Measurements from ENCODE around the gene HHAT. TPM values are rescaled to one million over a fixed set of nuclear protein-coding genes. Genes with fewer than 3 reads are reported as not detected.

HHAT gene
- polyA plus RNA-seq, 1 donor (not counting 4 experiments of a cell fraction or from before 2014, with no cell fraction given) = 3.8 TPM

DNA sequence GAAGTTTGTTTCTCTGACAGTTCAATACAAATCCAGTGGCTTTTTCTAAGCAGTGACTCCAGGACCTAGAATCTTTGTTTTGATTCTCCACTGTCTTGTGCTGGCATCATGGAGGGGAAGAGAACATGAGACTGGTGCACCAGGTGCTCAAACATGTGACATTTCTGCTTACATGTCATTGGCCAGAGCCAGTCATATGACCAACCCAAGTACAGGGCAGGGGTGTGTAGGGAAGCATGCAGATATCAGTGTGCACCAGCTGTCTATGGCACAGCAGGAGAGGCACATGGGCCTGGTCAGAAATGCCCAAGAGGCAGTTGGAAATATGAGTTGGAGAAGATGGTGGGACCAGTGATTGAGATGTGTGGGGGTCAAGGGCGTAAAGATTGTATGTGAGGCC lies 297.0 kb downstream of the HHAT start:
- dilution Hi-C loops (cut with MboI; ENCODE audit: extremely low pct_ligation_motif_present, low sequenced_read_pairs) = no loop called here
- H3K27ac ChIP-seq (ENCODE audit: control insufficient read depth, insufficient read depth, low read length) = no peak overlapping the region
- H3K9me1 ChIP-seq (ENCODE audit: control insufficient read depth, extremely low read depth, insufficient read depth, low read length) = no peaks in the 10 kb centered on the region
- TF ChIP-seq, protein P1, sequence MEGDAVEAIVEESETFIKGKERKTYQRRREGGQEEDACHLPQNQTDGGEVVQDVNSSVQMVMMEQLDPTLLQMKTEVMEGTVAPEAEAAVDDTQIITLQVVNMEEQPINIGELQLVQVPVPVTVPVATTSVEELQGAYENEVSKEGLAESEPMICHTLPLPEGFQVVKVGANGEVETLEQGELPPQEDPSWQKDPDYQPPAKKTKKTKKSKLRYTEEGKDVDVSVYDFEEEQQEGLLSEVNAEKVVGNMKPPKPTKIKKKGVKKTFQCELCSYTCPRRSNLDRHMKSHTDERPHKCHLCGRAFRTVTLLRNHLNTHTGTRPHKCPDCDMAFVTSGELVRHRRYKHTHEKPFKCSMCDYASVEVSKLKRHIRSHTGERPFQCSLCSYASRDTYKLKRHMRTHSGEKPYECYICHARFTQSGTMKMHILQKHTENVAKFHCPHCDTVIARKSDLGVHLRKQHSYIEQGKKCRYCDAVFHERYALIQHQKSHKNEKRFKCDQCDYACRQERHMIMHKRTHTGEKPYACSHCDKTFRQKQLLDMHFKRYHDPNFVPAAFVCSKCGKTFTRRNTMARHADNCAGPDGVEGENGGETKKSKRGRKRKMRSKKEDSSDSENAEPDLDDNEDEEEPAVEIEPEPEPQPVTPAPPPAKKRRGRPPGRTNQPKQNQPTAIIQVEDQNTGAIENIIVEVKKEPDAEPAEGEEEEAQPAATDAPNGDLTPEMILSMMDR (optimal IDR thresholded peaks at IDR 0.05 in 1 of 3, IDR thresholded peaks at IDR 0.05 in 1 of 3, conservative IDR thresholded peaks at IDR 0.05 in 1 of 3; ENCODE audit: extremely low read depth in 1 of 3, insufficient read depth in 2 of 3, low read length in 3 of 3) = no peak
- TF ChIP-seq EZH2 (IDR thresholded peaks at IDR 0.05; ENCODE audit: low read length) = no peak
- H2AFZ ChIP-seq (ENCODE audit: control insufficient read depth, low read length) = no peak overlapping the region
- no peaks in the 10 kb centered on the region for H3K9me3 ChIP-seq (ENCODE audit: control insufficient read depth, low read depth, low read length)
- FAIRE-seq = no peak
- H3K36me3 ChIP-seq (ENCODE audit: control insufficient read depth in 2 of 2, extremely low read depth in 1 of 2, insufficient read depth in 2 of 2, low read length in 2 of 2) = no peaks in the 10 kb centered on the region
- H3K79me2 ChIP-seq (ENCODE audit: control insufficient read depth, insufficient read depth, low read length) = no peaks in the 10 kb centered on the region
- no peaks in the 10 kb centered on the region for H3K4me1 ChIP-seq (ENCODE audit: control insufficient read depth, extremely low read depth, insufficient read depth, low read length)
- no peak overlapping the region for H3K4me3 ChIP-seq (ENCODE audit: control insufficient read depth in 2 of 3, extremely low read depth in 1 of 3, insufficient read depth in 2 of 3, low read depth in 1 of 3, low read length in 3 of 3)
- no peak overlapping the region for H3K4me2 ChIP-seq (ENCODE audit: control insufficient read depth, extremely low read depth, insufficient read depth, low read depth, low read length)
- no peak for DNase-seq (ENCODE audit: low read depth, low spot score)
- H3K27me3 ChIP-seq (ENCODE audit: control insufficient read depth, extremely low read depth, insufficient read depth, low read length) = no peaks in the 10 kb centered on the region
- H4K20me1 ChIP-seq (ENCODE audit: control insufficient read depth, extremely low read depth, insufficient read depth, low read length) = no peaks in the 10 kb centered on the region
- H3K9ac ChIP-seq (ENCODE audit: control insufficient read depth, extremely low read depth, insufficient read depth, low read length) = no peak overlapping the region

DNA sequence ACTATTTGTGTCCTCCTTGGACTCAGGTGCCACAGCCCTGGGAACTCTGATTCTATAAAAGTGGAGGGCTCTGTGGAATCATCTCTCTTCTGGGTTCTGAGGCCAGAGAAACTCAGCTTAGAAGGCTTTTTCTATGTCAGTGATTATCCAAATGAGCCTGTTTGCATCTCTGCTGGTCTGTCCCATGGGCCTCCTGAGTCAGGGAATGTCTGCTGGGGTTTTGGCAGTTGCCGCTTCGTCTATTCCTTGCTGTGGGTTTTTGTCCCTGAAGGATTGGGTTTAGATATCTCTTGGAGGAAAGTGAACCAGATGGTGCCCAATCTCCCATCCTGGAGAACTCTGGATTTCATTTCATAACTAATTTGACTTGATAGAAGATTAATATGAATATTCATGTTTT lies 297.6 kb downstream of the HHAT start:
- Histone ChIP-seq H3K4me1 (ENCODE audit: control insufficient read depth, extremely low read depth, insufficient read depth, low read length) (no peaks in the 10 kb centered on the region), H3K36me3 (ENCODE audit: control insufficient read depth in 2 of 2, extremely low read depth in 1 of 2, insufficient read depth in 2 of 2, low read length in 2 of 2) (no peaks in the 10 kb centered on the region), H3K4me2 (ENCODE audit: control insufficient read depth, extremely low read depth, insufficient read depth, low read depth, low read length) (no peak overlapping the region), H3K27me3 (ENCODE audit: control insufficient read depth, extremely low read depth, insufficient read depth, low read length) (no peaks in the 10 kb centered on the region), H2AFZ (ENCODE audit: control insufficient read depth, low read length) (no peak overlapping the region), H3K9me3 (ENCODE audit: control insufficient read depth, low read depth, low read length) (no peaks in the 10 kb centered on the region), H3K27ac (ENCODE audit: control insufficient read depth, insufficient read depth, low read length) (no peak overlapping the region), H4K20me1 (ENCODE audit: control insufficient read depth, extremely low read depth, insufficient read depth, low read length) (no peaks in the 10 kb centered on the region), H3K9me1 (ENCODE audit: control insufficient read depth, extremely low read depth, insufficient read depth, low read length) (no peaks in the 10 kb centered on the region), H3K79me2 (ENCODE audit: control insufficient read depth, insufficient read depth, low read length) (no peaks in the 10 kb centered on the region), H3K9ac (ENCODE audit: control insufficient read depth, extremely low read depth, insufficient read depth, low read length) (no peak overlapping the region), H3K4me3 (ENCODE audit: control insufficient read depth in 2 of 3, extremely low read depth in 1 of 3, insufficient read depth in 2 of 3, low read depth in 1 of 3, low read length in 3 of 3) (no peak overlapping the region)
- no peak for FAIRE-seq
- TF ChIP-seq, protein P1 (optimal IDR thresholded peaks at IDR 0.05 in 1 of 3, IDR thresholded peaks at IDR 0.05 in 1 of 3, conservative IDR thresholded peaks at IDR 0.05 in 1 of 3; ENCODE audit: extremely low read depth in 1 of 3, insufficient read depth in 2 of 3, low read length in 3 of 3) = no peak
- no peak for TF ChIP-seq EZH2 (IDR thresholded peaks at IDR 0.05; ENCODE audit: low read length)
- dilution Hi-C loops (cut with MboI; ENCODE audit: extremely low pct_ligation_motif_present, low sequenced_read_pairs) = no loop called here
- no peak for DNase-seq (ENCODE audit: low read depth, low spot score)
